Measurements from ENCODE around the gene INSYN2A.

INSYN2A gene

DNA sequence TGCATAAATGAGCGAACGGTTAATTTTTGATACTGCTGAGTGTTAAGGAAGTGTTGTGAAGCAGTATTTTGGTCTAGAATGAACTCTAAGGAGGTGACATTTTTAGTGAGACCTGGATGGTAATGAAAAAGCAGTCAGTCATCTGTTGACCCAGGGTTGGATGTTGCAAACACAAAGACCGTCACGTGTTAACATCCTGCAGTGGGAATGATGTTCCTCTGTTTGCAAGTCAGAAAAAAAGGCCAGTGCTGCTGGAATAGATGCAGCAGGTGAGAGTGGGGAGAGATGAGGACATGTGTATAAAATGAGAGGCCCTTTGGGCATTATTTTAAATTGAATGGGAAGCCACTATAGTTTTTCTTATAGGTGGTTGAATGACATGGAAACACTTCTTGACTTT lies 39.3 kb downstream of the INSYN2A start:
- TF ChIP-seq, protein P1, sequence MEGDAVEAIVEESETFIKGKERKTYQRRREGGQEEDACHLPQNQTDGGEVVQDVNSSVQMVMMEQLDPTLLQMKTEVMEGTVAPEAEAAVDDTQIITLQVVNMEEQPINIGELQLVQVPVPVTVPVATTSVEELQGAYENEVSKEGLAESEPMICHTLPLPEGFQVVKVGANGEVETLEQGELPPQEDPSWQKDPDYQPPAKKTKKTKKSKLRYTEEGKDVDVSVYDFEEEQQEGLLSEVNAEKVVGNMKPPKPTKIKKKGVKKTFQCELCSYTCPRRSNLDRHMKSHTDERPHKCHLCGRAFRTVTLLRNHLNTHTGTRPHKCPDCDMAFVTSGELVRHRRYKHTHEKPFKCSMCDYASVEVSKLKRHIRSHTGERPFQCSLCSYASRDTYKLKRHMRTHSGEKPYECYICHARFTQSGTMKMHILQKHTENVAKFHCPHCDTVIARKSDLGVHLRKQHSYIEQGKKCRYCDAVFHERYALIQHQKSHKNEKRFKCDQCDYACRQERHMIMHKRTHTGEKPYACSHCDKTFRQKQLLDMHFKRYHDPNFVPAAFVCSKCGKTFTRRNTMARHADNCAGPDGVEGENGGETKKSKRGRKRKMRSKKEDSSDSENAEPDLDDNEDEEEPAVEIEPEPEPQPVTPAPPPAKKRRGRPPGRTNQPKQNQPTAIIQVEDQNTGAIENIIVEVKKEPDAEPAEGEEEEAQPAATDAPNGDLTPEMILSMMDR (IDR thresholded peaks at IDR 0.05; ENCODE audit: extremely low read depth, missing control alignments) = no peak
- DNase-seq (ENCODE audit: low spot score) = no peak

DNA sequence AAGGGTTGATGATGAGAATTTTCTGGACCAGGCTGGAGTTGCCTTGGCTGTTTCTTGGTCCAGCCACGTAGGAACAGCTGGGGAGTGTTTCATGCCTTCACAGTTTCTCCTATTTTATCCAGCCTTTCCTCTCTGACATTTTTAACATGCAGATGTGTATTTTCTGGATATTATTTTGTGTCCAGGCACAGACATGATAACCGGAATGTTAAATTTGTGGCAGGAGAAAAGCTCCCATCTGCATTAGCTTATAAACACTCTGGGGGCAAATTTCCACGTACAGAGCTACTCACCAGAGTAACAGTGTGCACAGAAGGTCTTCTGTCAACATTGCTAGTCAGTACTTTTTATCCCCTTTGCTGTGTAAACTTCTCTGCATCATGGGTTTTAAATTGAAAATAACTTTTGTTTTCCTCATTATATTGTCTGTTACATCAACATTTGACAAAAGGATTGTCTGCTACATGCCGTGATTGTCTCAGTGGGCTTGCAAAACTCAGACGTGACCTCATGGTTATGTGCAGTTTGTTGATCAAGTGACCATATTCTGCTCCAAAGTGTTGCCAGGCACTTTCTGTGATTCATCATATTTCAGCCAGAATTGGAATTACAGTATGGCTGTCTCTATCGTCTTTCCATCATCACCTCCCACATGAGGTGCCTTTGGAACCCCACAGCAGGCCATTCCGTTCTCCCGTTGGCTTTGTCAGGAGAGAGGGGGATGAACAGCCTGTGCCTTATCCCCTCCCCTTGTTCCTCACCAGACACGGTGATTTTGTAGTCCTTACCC lies 41.4 kb downstream of the INSYN2A start:
- TF ChIP-seq, protein P1 (IDR thresholded peaks at IDR 0.05; ENCODE audit: extremely low read depth, missing control alignments) = no peak
- DNase-seq (ENCODE audit: low spot score) = no peak

DNA sequence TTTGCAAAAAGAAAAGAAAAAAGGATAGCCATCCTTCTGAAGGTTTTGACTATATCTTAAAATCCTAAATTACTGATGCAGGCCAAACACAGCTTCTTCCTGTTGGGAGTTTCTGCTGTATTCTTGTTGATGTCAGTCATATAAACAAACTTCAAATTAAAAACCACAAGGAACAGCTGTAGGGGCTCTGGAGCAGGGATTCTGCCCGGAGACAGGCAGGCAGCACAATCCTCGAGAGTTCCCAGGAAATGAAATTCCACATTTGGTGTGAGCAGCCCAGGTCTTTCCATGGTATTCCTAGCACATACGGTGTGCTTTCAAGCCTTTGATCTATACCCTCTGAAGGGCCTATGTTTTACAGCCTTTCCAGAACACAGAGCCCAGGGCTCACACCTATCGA lies 43.2 kb downstream of the INSYN2A start:
- no peak for DNase-seq (ENCODE audit: low spot score)
- TF ChIP-seq, protein P1 (IDR thresholded peaks at IDR 0.05; ENCODE audit: extremely low read depth, missing control alignments) = no peak

DNA sequence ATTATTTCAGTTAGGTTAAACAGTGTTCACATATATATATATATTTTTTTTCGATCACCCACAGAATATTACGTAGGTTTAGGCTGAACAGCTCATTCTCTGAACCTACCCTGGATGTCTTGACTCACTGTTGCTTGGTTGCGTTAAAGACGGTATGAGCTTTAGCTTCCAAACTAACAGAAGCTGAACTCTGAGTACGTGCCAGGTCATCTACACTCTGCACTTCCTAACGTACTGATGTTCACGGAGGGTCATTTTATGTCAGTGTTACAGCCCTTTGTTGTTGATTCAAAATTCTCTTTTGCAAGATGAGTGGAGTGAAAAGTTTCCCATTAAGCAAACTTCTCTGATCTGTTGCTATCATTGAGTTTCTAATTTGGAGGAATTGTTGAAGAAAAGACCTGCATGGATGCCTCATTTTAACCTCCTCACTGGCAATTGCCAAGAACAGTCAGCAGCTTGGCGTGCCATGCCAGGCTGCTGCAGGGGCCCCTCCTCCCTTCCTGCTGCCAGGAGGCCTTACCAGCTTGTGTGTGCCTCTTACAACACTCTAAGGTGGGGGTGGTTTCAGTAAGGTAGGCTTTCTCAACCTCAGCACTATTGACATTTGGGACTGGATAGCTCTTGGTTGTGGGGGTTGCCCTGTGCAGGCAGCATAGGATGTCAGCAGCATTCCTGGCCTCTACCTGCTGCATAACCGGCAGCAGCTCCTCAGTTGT lies 44.3 kb downstream of the INSYN2A start:
- TF ChIP-seq, protein P1 (IDR thresholded peaks at IDR 0.05; ENCODE audit: extremely low read depth, missing control alignments) = no peak
- DNase-seq (ENCODE audit: low spot score) = no peak

DNA sequence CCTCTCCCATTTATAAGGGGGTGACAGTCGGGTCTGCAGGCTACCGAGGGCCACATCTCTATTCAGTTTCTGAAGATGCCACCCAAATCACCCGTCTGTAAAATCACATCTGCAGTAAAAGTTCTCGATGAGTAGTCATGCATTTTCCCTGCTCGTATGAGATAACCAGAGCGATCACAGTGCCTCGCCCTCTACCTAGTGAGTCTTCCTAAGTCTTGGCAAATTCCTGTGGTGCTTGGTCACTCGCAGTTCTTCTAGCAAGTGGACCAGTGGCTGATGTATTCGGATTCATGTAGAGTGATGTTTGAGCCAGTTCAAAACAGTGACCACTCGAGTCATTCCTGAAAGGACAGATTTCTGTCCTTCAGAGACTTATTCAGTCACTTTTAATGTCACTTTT lies 44.9 kb downstream of the INSYN2A start:
- no peak for DNase-seq (ENCODE audit: low spot score)
- TF ChIP-seq, protein P1 (IDR thresholded peaks at IDR 0.05; ENCODE audit: extremely low read depth, missing control alignments) = no peak

DNA sequence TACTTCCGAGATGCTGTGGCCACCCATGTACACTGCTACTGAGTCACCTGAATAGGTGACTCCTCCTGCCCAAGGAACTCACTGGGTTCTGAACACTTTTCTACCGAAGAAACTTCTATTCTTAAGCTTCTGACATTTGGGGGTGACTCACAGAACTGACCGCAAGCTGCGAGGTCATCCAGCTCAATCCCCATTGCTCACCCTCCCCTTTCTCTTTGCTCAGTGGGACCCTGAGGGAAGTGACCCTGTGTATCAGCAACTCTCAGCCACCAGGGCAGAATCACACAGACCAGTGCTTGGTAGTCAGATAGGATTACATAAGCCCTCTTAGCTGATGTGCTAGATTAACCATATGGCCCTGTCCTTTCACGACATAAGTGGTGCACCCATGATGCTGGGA lies 46.3 kb downstream of the INSYN2A start:
- TF ChIP-seq, protein P1 (IDR thresholded peaks at IDR 0.05; ENCODE audit: extremely low read depth, missing control alignments) = no peak
- DNase-seq (ENCODE audit: low spot score) = no peak

DNA sequence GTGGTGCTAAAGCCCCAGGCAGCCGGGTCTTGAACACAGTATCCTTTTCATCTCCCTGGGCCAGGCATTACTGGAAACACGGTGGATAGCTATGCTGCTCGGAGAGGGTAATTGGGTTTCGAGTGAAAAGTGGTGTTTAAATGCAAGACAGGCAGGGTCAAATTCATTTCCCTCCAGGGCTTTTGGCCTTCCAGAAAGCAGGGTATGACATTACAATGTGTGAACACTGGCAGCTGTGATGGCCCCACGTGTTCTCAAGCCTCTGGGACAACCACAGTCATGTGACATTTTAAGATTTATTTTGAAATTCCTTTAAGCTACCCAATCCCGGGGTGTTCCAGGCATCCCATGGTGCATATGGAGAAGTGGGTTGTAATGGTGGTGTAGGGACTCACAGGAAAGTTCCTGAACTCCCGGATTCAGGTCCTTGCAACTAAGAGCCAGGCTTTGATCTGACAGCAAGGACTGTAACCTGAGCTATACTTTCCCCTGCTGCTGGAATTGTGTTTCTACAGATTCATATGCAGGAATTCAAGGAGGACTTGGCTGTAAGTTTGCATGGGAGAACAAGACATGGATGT lies 46.8 kb downstream of the INSYN2A start:
- TF ChIP-seq, protein P1 (IDR thresholded peaks at IDR 0.05; ENCODE audit: extremely low read depth, missing control alignments) = no peak
- no peak for DNase-seq (ENCODE audit: low spot score)
